Stimulated activated CD8-positive, alpha-beta memory T cell treated with anti-CD3 and anti-CD28 coated beads, Interleukin-15, amount 100 ng/mL, for 4 hours (primary cell): Measurements from ENCODE around the gene TOMM40.
"Not testable (repeated sequence)": the region's sequence is repeated elsewhere in the genome, so short reads cannot be mapped to it uniquely, and the experiment has no call there.

ENCODE experiments used
- DNase-seq, 2 donors: peaks; one replicate each; pipeline ENCODE4 v3.0.0-alpha.2; 2020; ENCODE audit warnings: low read depth in 2 of 2

TOMM40 gene

GRCh38 chr19:44871809-44872208 is 19.2 kb upstream of the TOMM40 start:
- no peak for DNase-seq

GRCh38 chr19:44872661-44873060 is 18.4 kb upstream of the TOMM40 start:
- DNase-seq = no peak

- no peak for DNase-seq
Observed at GRCh38 chr19:44874317-44874716, 16.7 kb upstream of the TOMM40 start.

- no peak for DNase-seq
Observed at GRCh38 chr19:44875666-44876451, 15.2 kb upstream of the TOMM40 start.

GRCh38 chr19:44876930-44877535 is 14.0 kb upstream of the TOMM40 start:
- DNase-seq = no peak

- no peak for DNase-seq
Observed at GRCh38 chr19:44878120-44878865, 12.8 kb upstream of the TOMM40 start.

GRCh38 chr19:44879309-44880065 is 11.6 kb upstream of the TOMM40 start:
- no peak for DNase-seq

GRCh38 chr19:44882063-44882462 is 9.0 kb upstream of the TOMM40 start:
- DNase-seq = no peak

GRCh38 chr19:44882619-44883397 is 8.2 kb upstream of the TOMM40 start:
- not testable (repeated sequence) for DNase-seq

GRCh38 chr19:44883922-44884321 is 7.1 kb upstream of the TOMM40 start:
- DNase-seq = no peak

GRCh38 chr19:44884566-44884965 is 6.5 kb upstream of the TOMM40 start:
- DNase-seq = no peak

GRCh38 chr19:44886141-44886540 is 4.9 kb upstream of the TOMM40 start:
- no peak for DNase-seq

GRCh38 chr19:44887648-44888047 is 3.4 kb upstream of the TOMM40 start:
- no peak for DNase-seq

- DNase-seq = not testable (repeated sequence)
Observed at GRCh38 chr19:44888335-44888734, 2.7 kb upstream of the TOMM40 start.

- DNase-seq = no peak
Observed at GRCh38 chr19:44889830-44890365, 1.2 kb upstream of the TOMM40 start.

GRCh38 chr19:44890366-44891015 is 563 bp upstream of the TOMM40 start:
- peak in 1 of 2 donors; percentile 100 for DNase-seq

GRCh38 chr19:44892932-44893331 is 1.9 kb downstream of the TOMM40 start:
- DNase-seq = no peak

- no peak for DNase-seq
Observed at GRCh38 chr19:44893332-44894051, 2.4 kb downstream of the TOMM40 start.

- DNase-seq = no peak
Observed at GRCh38 chr19:44894052-44894400, 3.0 kb downstream of the TOMM40 start.

GRCh38 chr19:44894946-44895345 is 3.9 kb downstream of the TOMM40 start:
- no peak for DNase-seq
